Measurements from ENCODE around the gene WNT8B.

DNA sequence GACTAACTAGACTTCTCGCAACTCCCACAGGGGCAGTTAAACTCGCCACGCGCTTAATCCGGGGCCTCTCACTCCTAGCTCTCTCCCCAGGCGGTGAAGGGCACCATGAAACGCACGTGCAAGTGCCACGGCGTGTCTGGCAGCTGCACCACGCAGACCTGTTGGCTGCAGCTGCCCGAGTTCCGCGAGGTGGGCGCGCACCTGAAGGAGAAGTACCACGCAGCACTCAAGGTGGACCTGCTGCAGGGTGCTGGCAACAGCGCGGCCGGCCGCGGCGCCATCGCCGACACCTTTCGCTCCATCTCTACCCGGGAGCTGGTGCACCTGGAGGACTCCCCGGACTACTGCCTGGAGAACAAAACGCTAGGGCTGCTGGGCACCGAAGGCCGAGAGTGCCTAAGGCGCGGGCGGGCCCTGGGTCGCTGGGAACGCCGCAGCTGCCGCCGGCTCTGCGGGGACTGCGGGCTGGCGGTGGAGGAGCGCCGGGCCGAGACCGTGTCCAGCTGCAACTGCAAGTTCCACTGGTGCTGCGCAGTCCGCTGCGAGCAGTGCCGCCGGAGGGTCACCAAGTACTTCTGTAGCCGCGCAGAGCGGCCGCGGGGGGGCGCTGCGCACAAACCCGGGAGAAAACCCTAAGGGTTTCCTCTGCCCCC lies 19.5 kb downstream of the WNT8B start:
- TF ChIP-seq, protein P1, sequence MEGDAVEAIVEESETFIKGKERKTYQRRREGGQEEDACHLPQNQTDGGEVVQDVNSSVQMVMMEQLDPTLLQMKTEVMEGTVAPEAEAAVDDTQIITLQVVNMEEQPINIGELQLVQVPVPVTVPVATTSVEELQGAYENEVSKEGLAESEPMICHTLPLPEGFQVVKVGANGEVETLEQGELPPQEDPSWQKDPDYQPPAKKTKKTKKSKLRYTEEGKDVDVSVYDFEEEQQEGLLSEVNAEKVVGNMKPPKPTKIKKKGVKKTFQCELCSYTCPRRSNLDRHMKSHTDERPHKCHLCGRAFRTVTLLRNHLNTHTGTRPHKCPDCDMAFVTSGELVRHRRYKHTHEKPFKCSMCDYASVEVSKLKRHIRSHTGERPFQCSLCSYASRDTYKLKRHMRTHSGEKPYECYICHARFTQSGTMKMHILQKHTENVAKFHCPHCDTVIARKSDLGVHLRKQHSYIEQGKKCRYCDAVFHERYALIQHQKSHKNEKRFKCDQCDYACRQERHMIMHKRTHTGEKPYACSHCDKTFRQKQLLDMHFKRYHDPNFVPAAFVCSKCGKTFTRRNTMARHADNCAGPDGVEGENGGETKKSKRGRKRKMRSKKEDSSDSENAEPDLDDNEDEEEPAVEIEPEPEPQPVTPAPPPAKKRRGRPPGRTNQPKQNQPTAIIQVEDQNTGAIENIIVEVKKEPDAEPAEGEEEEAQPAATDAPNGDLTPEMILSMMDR (IDR thresholded peaks at IDR 0.05): peak; percentile 32 to 70 (median 64)
- TF ChIP-seq POLR2A (IDR thresholded peaks at IDR 0.05): no peak

Measured in esophagus squamous epithelium (tissue), 4 donors.